Measurements from ENCODE around the gene OXCT1.

DNA sequence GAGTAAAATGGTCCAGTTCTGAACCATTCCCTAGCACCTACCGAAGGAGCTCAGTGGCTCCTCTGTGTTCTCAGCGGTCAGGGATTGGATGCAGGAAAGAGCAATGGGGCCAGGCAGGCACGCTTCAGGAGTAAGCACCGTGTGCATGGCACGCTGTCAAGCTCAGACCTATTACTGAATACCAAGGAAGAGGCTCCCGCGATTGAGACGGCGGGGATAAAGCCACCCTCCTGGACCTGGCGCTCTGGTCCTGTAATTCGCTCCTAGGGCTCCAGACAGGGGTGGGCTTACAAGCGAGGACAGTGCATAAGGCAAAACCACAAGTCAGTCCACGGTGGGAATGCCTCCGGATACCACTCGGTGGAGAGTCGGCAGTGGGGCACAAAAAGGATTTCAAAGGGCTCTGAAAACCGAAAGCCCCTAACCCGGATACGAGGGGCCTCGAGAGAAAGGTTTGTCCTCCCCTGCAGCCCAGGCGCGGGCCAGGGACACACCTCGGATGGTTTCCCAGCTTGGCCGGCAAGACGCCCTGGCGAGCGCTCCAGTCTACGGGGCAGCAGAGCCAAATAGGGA lies 988 bp downstream of the OXCT1 start:
- TF ChIP-seq CTCF (IDR thresholded peaks at IDR 0.05) (no peak), POLR2A (IDR thresholded peaks at IDR 0.05) (no peak)
